ENCODE measurements around the gene PXDC1.

DNA sequence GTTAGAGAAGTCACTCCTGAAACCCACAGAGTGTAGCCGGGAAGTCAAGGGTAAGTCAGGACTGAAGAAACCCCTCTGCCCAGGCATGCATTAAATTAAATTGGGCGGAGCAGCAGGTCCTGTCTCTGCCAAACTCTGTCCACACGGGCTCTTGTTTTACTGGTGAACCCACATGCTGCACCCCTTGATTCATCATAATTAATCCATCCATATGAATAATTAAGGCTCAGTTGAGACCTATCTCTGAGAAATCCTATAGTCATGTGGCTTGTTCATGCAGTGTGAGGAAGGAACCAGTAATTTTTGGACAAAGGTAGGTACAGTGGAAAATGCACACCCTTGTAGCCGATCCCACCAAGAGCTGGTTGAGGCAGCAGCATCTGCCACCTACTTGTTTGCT is 43.0 kb downstream of the PXDC1 start:
- TF ChIP-seq, protein P1, sequence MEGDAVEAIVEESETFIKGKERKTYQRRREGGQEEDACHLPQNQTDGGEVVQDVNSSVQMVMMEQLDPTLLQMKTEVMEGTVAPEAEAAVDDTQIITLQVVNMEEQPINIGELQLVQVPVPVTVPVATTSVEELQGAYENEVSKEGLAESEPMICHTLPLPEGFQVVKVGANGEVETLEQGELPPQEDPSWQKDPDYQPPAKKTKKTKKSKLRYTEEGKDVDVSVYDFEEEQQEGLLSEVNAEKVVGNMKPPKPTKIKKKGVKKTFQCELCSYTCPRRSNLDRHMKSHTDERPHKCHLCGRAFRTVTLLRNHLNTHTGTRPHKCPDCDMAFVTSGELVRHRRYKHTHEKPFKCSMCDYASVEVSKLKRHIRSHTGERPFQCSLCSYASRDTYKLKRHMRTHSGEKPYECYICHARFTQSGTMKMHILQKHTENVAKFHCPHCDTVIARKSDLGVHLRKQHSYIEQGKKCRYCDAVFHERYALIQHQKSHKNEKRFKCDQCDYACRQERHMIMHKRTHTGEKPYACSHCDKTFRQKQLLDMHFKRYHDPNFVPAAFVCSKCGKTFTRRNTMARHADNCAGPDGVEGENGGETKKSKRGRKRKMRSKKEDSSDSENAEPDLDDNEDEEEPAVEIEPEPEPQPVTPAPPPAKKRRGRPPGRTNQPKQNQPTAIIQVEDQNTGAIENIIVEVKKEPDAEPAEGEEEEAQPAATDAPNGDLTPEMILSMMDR (IDR thresholded peaks at IDR 0.05): no peak
- TF ChIP-seq POLR2A (IDR thresholded peaks at IDR 0.05): no peak

Data from thyroid gland (tissue), 4 donors.